Endothelial cell of umbilical vein (primary cell): ENCODE data around the gene NMT1.

Experiments used
- JUN ChIP-seq: IDR thresholded peaks from 2 replicates; pipeline ENCODE4 v1.6.1; 2011; ENCODE audit warnings: borderline replicate concordance, low read depth; ENCODE audit not compliant: insufficient read length, insufficient read depth
- POLR2A ChIP-seq: IDR thresholded peaks from 2 replicates; pipeline ENCODE4 v1.6.1; 2012; ENCODE audit warnings: low read depth, mild to moderate bottlenecking, control low read depth, low read length
- POLR2AphosphoS5 ChIP-seq: IDR thresholded peaks from 2 replicates; pipeline ENCODE4 v1.6.1; 2012; ENCODE audit warnings: low read depth, mild to moderate bottlenecking, control low read depth, low read length, moderate library complexity; ENCODE audit not compliant: insufficient read depth
- TF ChIP-seq, protein P1 (sequence below), 2 donors: IDR thresholded peaks; 1 replicate in 1 of 2; 2 replicates in 1 of 2; pipeline ENCODE4 v1.5.1; 2011; ENCODE audit warnings: low read length in 2 of 2, mild to moderate bottlenecking in 2 of 2, moderate library complexity in 2 of 2, control low read depth in 1 of 2, inconsistent platforms in 1 of 2, low read depth in 1 of 2; ENCODE audit not compliant: insufficient read depth in 1 of 2; ENCODE audit errors: extremely low read depth in 1 of 2

DNA sequence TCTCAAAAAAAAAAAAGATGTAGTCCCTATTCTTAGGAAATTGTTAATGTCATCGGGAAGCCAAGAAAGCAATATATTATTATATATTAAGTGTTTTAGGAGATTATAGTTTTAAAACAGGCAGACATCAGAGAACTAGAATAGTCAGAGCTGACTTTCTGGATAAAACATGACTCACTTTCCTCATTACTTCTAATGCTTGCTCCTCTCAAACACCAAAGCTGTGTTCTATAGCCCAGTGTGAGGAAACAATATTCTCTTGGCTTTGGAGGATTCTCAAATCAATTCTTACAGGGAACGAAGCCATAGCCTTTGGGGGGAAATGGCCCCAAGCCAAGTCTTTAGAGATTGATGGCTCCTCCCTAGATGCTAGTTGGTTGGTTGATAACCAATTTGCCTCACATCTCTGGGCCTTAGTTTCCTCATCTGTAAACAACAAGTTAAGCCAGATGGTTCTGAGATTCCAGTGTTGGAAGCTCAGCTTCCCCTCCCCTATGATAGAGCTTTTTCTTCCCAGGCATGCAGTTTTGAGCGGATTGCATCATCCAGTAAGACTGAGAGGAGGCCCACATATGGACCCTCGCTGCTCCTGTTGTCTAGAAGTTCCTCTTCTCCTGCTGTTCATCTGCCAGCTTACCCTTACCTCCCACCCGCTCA lies 12.4 kb downstream of the NMT1 start:
- TF ChIP-seq POLR2A (no peak), POLR2AphosphoS5 (no peak), JUN (no peak)
- TF ChIP-seq, protein P1, sequence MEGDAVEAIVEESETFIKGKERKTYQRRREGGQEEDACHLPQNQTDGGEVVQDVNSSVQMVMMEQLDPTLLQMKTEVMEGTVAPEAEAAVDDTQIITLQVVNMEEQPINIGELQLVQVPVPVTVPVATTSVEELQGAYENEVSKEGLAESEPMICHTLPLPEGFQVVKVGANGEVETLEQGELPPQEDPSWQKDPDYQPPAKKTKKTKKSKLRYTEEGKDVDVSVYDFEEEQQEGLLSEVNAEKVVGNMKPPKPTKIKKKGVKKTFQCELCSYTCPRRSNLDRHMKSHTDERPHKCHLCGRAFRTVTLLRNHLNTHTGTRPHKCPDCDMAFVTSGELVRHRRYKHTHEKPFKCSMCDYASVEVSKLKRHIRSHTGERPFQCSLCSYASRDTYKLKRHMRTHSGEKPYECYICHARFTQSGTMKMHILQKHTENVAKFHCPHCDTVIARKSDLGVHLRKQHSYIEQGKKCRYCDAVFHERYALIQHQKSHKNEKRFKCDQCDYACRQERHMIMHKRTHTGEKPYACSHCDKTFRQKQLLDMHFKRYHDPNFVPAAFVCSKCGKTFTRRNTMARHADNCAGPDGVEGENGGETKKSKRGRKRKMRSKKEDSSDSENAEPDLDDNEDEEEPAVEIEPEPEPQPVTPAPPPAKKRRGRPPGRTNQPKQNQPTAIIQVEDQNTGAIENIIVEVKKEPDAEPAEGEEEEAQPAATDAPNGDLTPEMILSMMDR (IDR thresholded peaks at IDR 0.05; ENCODE audit: extremely low read depth in 1 of 2, insufficient read depth in 1 of 2, low read depth in 1 of 2, low read length in 2 of 2): no peak
